ENCODE measurements around the gene RSU1.
A peak's percentile ranks its signal among the peaks of the same experiment; 100 is the strongest.

Gene RSU1

GRCh38 chr10:16612115-16612980 is 204.9 kb downstream of the RSU1 start:
- no peak for TF ChIP-seq JUND (IDR thresholded peaks at IDR 0.05; ENCODE audit: low read depth)
- in situ Hi-C loops (cut with HindIII; ENCODE audit: low pct_unique_long_range_greater_than_20kb, low sequenced_read_pairs), result no loop called here
- DNase-seq (ENCODE audit: low read depth in 1 of 2, low spot score in 1 of 2), result peak; percentile 44 to 82

GRCh38 chr10:16611037-16611436 is 206.2 kb downstream of the RSU1 start:
- no peak for TF ChIP-seq JUND (IDR thresholded peaks at IDR 0.05; ENCODE audit: low read depth)
- DNase-seq (ENCODE audit: low read depth in 1 of 2, low spot score in 1 of 2), result no peak
- in situ Hi-C loops (cut with HindIII; ENCODE audit: low pct_unique_long_range_greater_than_20kb, low sequenced_read_pairs), result no loop called here

GRCh38 chr10:16609211-16609610 is 208.0 kb downstream of the RSU1 start:
- in situ Hi-C loops (cut with HindIII; ENCODE audit: low pct_unique_long_range_greater_than_20kb, low sequenced_read_pairs), result no loop called here
- DNase-seq (ENCODE audit: low read depth in 1 of 2, low spot score in 1 of 2), result no peak
- TF ChIP-seq JUND (IDR thresholded peaks at IDR 0.05; ENCODE audit: low read depth), result no peak

GRCh38 chr10:16606923-16607322 is 210.3 kb downstream of the RSU1 start:
- no peak for TF ChIP-seq JUND (IDR thresholded peaks at IDR 0.05; ENCODE audit: low read depth)
- in situ Hi-C loops (cut with HindIII; ENCODE audit: low pct_unique_long_range_greater_than_20kb, low sequenced_read_pairs), result no loop called here
- no peak for DNase-seq (ENCODE audit: low read depth in 1 of 2, low spot score in 1 of 2)

GRCh38 chr10:16606421-16606820 is 210.8 kb downstream of the RSU1 start:
- DNase-seq (ENCODE audit: low read depth in 1 of 2, low spot score in 1 of 2), result no peak
- TF ChIP-seq JUND (IDR thresholded peaks at IDR 0.05; ENCODE audit: low read depth), result no peak
- in situ Hi-C loops (cut with HindIII; ENCODE audit: low pct_unique_long_range_greater_than_20kb, low sequenced_read_pairs), result no loop called here

- in situ Hi-C loops (cut with HindIII; ENCODE audit: low pct_unique_long_range_greater_than_20kb, low sequenced_read_pairs), result no loop called here
- DNase-seq (ENCODE audit: low read depth in 1 of 2, low spot score in 1 of 2), result no peak
- no peak for TF ChIP-seq JUND (IDR thresholded peaks at IDR 0.05; ENCODE audit: low read depth)
Observed at GRCh38 chr10:16603308-16603707, 213.9 kb downstream of the RSU1 start.

- no peak for TF ChIP-seq JUND (IDR thresholded peaks at IDR 0.05; ENCODE audit: low read depth)
- peak; percentile 28 to 51 for DNase-seq (ENCODE audit: low read depth in 1 of 2, low spot score in 1 of 2)
- in situ Hi-C loops (cut with HindIII; ENCODE audit: low pct_unique_long_range_greater_than_20kb, low sequenced_read_pairs), result no loop called here
Observed at GRCh38 chr10:16602104-16602775, 215.0 kb downstream of the RSU1 start.

- in situ Hi-C loops (cut with HindIII; ENCODE audit: low pct_unique_long_range_greater_than_20kb, low sequenced_read_pairs), result no loop called here
- DNase-seq (ENCODE audit: low read depth in 1 of 2, low spot score in 1 of 2), result no peak
- no peak for TF ChIP-seq JUND (IDR thresholded peaks at IDR 0.05; ENCODE audit: low read depth)
Observed at GRCh38 chr10:16599662-16600061, 217.6 kb downstream of the RSU1 start.

- no peak for TF ChIP-seq JUND (IDR thresholded peaks at IDR 0.05; ENCODE audit: low read depth)
- in situ Hi-C loops (cut with HindIII; ENCODE audit: low pct_unique_long_range_greater_than_20kb, low sequenced_read_pairs), result no loop called here
Observed at GRCh38 chr10:16597656-16598055, 219.6 kb downstream of the RSU1 start.

GRCh38 chr10:16592378-16592777 is 224.8 kb downstream of the RSU1 start:
- no peak for DNase-seq (ENCODE audit: low read depth in 1 of 2, low spot score in 1 of 2)
- no peak for TF ChIP-seq JUND (IDR thresholded peaks at IDR 0.05; ENCODE audit: low read depth)
- in situ Hi-C loops (cut with HindIII; ENCODE audit: low pct_unique_long_range_greater_than_20kb, low sequenced_read_pairs), result no loop called here

More at GRCh38 chr10:16597656-16598055, 219.6 kb downstream of the RSU1 start:
- DNase-seq (ENCODE audit: low read depth in 1 of 2, low spot score in 1 of 2), result no peak

- DNase-seq (ENCODE audit: low read depth in 1 of 2, low spot score in 1 of 2), result no peak
- TF ChIP-seq JUND (IDR thresholded peaks at IDR 0.05; ENCODE audit: low read depth), result no peak
- in situ Hi-C loops (cut with HindIII; ENCODE audit: low pct_unique_long_range_greater_than_20kb, low sequenced_read_pairs), result no loop called here
Observed at GRCh38 chr10:16586358-16587138, 230.7 kb downstream of the RSU1 start.

GRCh38 chr10:16585103-16585502 is 232.1 kb downstream of the RSU1 start:
- no peak for DNase-seq (ENCODE audit: low read depth in 1 of 2, low spot score in 1 of 2)
- in situ Hi-C loops (cut with HindIII; ENCODE audit: low pct_unique_long_range_greater_than_20kb, low sequenced_read_pairs), result no loop called here
- TF ChIP-seq JUND (IDR thresholded peaks at IDR 0.05; ENCODE audit: low read depth), result no peak
